HG03575 (cell line): ENCODE results near the gene AXIN2.

Source experiments
- ATAC-seq: cut with Tn5 transposase; IDR thresholded peaks from one replicate; pipeline ENCODE4 v1.9.1; 2021; ENCODE audit not compliant: unreplicated experiment, insufficient number of reproducible peaks, low FRiP score; ENCODE audit errors: extremely low read depth

AXIN2 gene

GRCh38 chr17:65586899-65587298 lies 25.5 kb upstream of the AXIN2 start:
- ATAC-seq, result no peak

DNA sequence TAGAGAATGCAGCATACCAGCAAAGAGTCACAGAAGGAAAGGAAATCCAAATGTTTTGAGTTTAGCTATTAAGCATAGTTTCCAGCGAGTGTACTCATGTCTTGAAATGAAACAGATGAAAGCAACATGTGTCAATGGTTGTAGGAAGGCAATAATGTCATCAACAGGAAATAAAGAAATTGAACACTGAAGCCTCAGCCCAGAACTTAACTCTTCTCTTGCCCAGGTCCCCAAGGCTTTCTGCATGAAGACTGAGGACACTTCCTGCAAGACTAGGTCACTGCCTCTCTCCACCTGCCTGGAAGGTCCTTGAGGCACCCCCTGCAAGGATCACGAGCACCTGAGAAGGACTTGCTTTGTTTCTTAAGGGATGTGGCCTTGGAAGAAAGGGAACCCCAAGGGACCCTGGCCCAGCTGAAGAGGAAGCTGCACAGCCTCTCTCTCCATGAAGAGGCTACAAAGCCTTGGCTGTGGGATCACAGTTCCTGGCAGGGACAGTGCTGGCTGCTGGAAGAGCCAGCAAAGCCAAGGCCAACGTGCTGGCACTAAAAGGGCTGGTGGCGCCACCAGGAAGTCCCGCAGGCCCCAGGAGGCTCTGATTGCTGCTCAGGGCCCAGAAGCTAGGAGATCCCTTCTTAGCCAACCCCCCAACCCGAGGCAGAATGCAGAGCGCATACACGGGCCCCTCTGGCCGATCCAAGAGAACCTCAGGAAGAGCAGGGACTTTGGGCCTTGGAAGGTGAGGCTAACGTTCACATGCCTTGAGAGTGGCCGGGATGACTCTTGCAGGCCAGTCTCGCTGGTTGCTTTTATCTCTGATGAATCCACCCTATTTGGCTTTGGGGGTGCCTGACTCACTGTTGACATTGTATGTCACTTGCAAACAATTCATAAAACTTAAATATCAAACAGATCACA lies 23.4 kb upstream of the AXIN2 start:
- ATAC-seq, result no peak

- no peak for ATAC-seq
Observed at GRCh38 chr17:65583921-65584603, 22.6 kb upstream of the AXIN2 start.

DNA sequence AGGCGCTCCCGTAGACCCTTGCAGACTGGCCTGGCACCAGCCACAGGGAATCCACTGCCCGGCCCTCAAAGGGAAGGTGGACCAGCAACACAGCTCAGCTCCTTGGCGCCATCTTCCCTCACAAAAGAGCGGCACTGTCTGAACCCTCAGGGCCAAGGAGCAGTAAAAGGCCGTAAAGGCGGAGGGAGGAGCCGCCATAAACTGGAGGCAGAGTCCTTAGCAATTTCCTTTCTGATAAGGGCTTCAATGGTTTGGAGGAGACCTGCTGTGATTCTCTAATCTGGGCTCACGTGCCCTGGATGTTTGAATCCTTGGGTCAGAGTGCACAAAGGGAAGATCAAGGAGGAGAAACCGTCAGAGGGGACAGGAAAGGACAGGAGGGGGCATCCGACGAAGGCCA lies 15.5 kb upstream of the AXIN2 start:
- ATAC-seq, result no peak

DNA sequence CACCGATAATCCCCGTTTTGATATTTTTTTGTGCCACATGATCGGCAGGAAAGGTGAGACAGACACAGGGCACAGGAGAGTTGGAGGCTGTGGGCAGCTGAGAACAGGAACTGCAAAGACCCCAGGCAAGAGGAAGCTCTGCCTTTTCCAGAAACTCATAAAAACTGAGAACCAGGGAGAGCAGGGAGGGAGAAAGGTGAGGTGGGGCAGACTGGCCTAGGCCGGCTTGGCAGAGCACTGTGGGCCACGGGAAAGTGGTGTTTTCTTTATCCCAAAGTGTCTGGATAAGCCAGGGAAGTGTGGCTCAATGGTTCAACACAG lies 11.8 kb upstream of the AXIN2 start:
- no peak for ATAC-seq

GRCh38 chr17:65572581-65573281 lies 11.3 kb upstream of the AXIN2 start:
- no peak for ATAC-seq

DNA sequence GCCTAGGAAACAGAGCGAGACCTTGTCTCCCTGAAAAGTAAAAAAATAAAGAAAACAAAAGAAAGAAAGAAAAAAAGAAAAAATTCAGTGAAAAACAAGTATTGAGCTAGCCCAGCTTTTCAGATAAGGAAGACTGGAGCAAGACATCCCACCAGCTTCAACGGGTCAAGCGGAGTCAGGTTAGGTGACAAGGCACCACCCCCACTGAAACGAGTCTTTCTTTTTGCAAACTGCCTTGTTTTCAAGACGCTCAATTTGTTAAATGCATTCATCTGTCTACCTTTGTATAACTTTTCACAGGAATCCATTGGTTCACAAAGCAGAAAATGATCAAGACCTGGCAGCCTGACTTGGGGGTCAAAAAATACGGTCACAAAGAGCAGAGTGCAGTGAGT lies 10.7 kb upstream of the AXIN2 start:
- ATAC-seq, result no peak

- no peak for ATAC-seq
Observed at GRCh38 chr17:65568918-65569317, 7.5 kb upstream of the AXIN2 start.

DNA sequence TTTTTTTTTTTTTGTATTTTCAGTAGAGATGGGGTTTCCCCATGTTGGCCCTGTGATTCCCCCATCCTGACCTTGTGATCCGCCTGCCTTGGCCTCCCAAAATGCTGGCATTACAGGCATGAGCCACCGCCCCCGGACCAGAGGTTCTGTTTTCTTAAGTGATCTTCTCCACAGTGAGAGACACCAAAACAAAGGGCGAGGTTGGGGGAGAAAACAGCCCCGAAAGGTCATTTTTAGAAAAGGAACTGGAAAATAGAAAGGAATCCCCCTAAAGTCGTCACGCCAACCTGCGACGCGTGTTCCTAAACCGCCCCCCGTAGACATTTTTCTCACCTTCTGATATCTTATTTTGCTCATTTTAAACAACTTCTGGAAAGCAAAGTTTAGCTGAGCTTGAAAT lies 6.1 kb upstream of the AXIN2 start:
- ATAC-seq, result no peak

GRCh38 chr17:65565559-65565958 lies 4.1 kb upstream of the AXIN2 start:
- no peak for ATAC-seq

DNA sequence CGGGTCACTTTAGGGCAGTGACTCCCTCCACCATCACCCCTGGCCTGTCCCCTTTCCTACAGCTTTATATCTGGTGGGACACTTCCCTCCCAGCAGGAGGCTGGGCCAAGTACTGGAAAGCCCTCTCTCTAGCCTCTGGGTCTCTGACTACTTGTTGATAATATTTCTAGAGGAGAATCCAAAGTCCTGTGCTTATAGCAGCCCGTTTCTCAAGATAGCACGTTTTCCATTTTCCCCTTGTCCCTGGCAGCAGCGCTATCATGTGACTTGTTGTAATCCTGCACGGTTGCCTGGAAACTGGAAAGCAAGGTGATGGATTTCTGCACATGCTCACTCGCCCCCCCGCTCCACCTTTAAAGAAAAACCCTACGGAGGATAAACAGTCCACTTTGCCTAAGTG lies 3.3 kb upstream of the AXIN2 start:
- no peak for ATAC-seq

DNA sequence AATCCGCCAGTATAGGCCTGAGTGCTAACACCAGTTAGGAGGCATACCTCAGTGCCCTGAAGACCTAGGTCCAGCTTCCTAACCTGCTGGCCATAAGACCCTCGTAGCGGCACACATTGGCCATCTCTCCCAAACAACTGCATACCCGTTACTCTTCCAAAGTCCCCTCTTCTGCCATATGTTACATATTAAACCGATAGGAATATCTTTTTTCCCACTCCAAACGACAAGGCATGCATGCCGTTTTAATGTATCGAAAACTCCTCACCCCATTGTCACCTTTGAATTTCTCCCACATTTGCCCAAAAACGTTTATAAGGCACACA lies 721 bp upstream of the AXIN2 start:
- ATAC-seq, result no peak

GRCh38 chr17:65560628-65561451 lies 608 bp downstream of the AXIN2 start:
- no peak for ATAC-seq

- no peak for ATAC-seq
Observed at GRCh38 chr17:65559804-65560627, 1.4 kb downstream of the AXIN2 start.

- no peak for ATAC-seq
Observed at GRCh38 chr17:65559461-65559803, 2.0 kb downstream of the AXIN2 start.

- no peak for ATAC-seq
Observed at GRCh38 chr17:65558683-65559460, 2.6 kb downstream of the AXIN2 start.

DNA sequence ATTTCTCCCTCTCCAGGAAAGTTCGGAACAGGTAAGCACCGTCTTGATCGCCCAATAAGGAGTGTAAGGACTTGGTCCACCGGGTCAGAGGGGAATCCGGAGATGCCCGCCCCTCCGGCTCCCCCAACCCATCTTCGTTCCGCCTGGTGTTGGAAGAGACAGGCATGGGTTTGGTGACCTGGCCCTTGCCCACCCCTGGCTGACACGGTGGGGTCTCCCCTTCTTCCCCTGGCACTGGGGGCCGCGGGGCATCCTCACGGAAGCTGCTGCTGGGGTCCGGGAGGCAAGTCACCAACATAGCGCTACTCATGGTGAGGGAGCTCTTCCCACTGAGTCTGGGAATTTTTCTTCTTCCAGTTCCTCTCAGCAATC lies 3.2 kb downstream of the AXIN2 start:
- ATAC-seq, result no peak
